ENCODE measurements around the gene GUCD1.

GUCD1 gene

DNA sequence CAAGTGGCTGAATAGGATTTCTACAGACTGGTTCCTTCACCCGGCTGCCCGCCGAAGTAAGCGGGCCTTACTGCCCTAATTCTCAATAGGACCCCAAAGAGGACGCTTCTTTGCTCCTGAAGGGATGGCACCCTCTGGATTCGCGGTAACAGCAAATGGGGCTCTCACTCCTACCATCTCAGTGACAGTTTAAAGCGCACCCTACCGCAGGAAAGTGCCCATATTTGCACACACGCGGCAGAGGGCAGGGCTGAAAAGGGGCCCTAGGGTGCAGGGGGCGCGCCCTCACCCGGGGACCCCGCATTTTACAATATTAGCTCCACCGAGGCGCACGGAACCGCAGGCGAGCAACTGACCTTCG lies 60.8 kb downstream of the GUCD1 start:
- DNase-seq (ENCODE audit: low read depth, low spot score), result no peak
- Histone ChIP-seq H3K9ac (ENCODE audit: insufficient read length, low read depth) (peak overlapping the region; percentile 76), H3K36me3 (ENCODE audit: insufficient read depth, insufficient read length, low read length) (no peaks in the 10 kb centered on the region), H3K4me1 (ENCODE audit: insufficient read depth, insufficient read length) (peaks cover 3% of the 10 kb centered on the region), H3K9me3 (ENCODE audit: insufficient read depth, low read length) (no peaks in the 10 kb centered on the region), H3K27me3 (ENCODE audit: insufficient read depth, insufficient read length) (peaks cover 62% of the 10 kb centered on the region), H3K4me3 (ENCODE audit: insufficient read length, low read depth) (peak overlapping the region; percentile 40)
- TF ChIP-seq YY1 (IDR thresholded peaks at IDR 0.05; ENCODE audit: insufficient read depth, insufficient read length) (no peak), SUZ12 (IDR thresholded peaks at IDR 0.05; ENCODE audit: extremely low read depth, insufficient read depth, insufficient read length) (peak; percentile 2), ZNF274 (IDR thresholded peaks at IDR 0.05; ENCODE audit: low read depth, low read length) (no peak)

DNA sequence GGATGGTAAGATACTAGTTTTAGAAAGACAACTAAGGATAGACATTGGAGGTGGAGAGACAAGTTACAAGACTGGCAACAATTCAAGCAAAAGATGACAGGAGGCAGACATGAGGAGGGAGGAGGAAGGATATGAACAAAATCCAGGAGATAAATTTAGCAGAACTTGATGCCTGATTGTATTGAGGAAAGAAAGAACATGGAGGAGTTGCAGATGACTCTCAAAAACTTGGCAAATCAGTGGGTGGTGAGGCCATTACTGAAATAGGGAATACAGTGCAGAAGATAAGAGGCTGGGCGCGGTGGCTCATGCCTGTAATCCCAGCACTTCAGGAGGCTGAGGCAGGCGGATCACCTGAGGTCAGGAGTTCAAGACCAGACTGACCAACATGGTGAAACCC lies 62.5 kb downstream of the GUCD1 start:
- Histone ChIP-seq H3K9me3 (ENCODE audit: insufficient read depth, low read length) (no peaks in the 10 kb centered on the region), H3K36me3 (ENCODE audit: insufficient read depth, insufficient read length, low read length) (no peaks in the 10 kb centered on the region), H3K27me3 (ENCODE audit: insufficient read depth, insufficient read length) (peaks cover 52% of the 10 kb centered on the region), H3K4me1 (ENCODE audit: insufficient read depth, insufficient read length) (peaks cover 3% of the 10 kb centered on the region), H3K4me3 (ENCODE audit: insufficient read length, low read depth) (no peak overlapping the region), H3K9ac (ENCODE audit: insufficient read length, low read depth) (no peak overlapping the region)
- DNase-seq (ENCODE audit: low read depth, low spot score), result no peak
- TF ChIP-seq ZNF274 (IDR thresholded peaks at IDR 0.05; ENCODE audit: low read depth, low read length), result no peak
- TF ChIP-seq YY1 (IDR thresholded peaks at IDR 0.05; ENCODE audit: insufficient read depth, insufficient read length), result no peak
- TF ChIP-seq SUZ12 (IDR thresholded peaks at IDR 0.05; ENCODE audit: extremely low read depth, insufficient read depth, insufficient read length), result no peak
